B cell (primary cell): ENCODE data around the gene VPS25. TPM values are rescaled to one million over a fixed set of nuclear protein-coding genes. Genes with fewer than 3 reads are reported as not detected.
A peak's percentile ranks its signal among the peaks of the same experiment; 100 is the strongest.

ENCODE experiments used
- ATAC-seq: fragments of 200-7000 bp; cut with Tn5 transposase; one replicate; pipeline ENCODE4 v1.10.0; 2021; ENCODE audit warnings: low read depth, mild to moderate bottlenecking, moderate number of reproducible peaks, moderate library complexity
- CTCF ChIA-PET: fragments of 350-600 bp; sonication (Branson Sonifier 250); formaldehyde crosslinking; loops from one replicate; lab custom pipeline; 2021; ENCODE audit warnings: antibody characterized with exemption, inconsistent platforms; lab: Charles Lee
- POLR2A ChIA-PET: fragments of 350-600 bp; sonication (Branson Sonifier 250); formaldehyde crosslinking; loops from one replicate; lab custom pipeline; 2021; ENCODE audit warnings: antibody characterized with exemption; lab: Charles Lee
- DNase-seq: peaks from one replicate; pipeline ENCODE4 v3.0.0; 2013
- H2AFZ ChIP-seq: 2 replicates; pipeline ENCODE4 v1.6.1; 2012; ENCODE audit warnings: mild to moderate bottlenecking, low read depth, low read length; ENCODE audit not compliant: insufficient read depth, poor library complexity, severe bottlenecking
- H3K27ac ChIP-seq, 2 donors: 1 replicate in 1 of 2; 2 replicates in 1 of 2; pipeline ENCODE4 v1.5.1; 2012 to 2013; ENCODE audit warnings: low read length in 2 of 2, mild to moderate bottlenecking in 2 of 2, moderate library complexity in 1 of 2
- H3K27me3 ChIP-seq, 4 experiments: fragments of 200-600 bp in 1 of 4; sonication (generic) in 1 of 4; replicated peaks in 1 of 4; 1 replicate in 2 of 4; 2 replicates in 2 of 4; pipeline versions ENCODE4 v1.6.1 to v1.7.0; 2013 to 2016; ENCODE audit warnings: low read length in 3 of 4, mild to moderate bottlenecking in 2 of 4, mixed read lengths in 1 of 4, moderate library complexity in 1 of 4; ENCODE audit not compliant: insufficient read depth in 4 of 4, control insufficient read depth in 3 of 4; ENCODE audit errors: control extremely low read depth in 1 of 4
- H3K36me3 ChIP-seq, 2 experiments: replicated peaks in 1 of 2; 1 replicate in 1 of 2; 2 replicates in 1 of 2; pipeline versions ENCODE4 v1.6.1 to v1.7.1; 2013; ENCODE audit warnings: low read length in 1 of 2; ENCODE audit not compliant: insufficient read depth in 2 of 2, control insufficient read depth in 1 of 2; ENCODE audit errors: control extremely low read depth in 1 of 2, extremely low read depth in 1 of 2
- H3K4me1 ChIP-seq, 2 donors: fragments of 200-600 bp in 1 of 2; sonication (generic) in 1 of 2; 1 replicate in 1 of 2; 2 replicates in 1 of 2; pipeline versions ENCODE4 v1.5.1 to v1.6.1; 2013 to 2017; ENCODE audit warnings: low read length in 2 of 2; ENCODE audit not compliant: control insufficient read depth in 2 of 2, insufficient read depth in 2 of 2
- H3K4me2 ChIP-seq: replicated peaks from 2 replicates; pipeline ENCODE3; 2012; ENCODE audit warnings: mild to moderate bottlenecking, low read depth, low read length; ENCODE audit not compliant: poor library complexity, severe bottlenecking
- H3K4me3 ChIP-seq, 5 experiments: fragments of 200-600 bp in 1 of 5; sonication (generic) in 1 of 5; 1 replicate in 3 of 5; 2 replicates in 2 of 5; pipeline versions ENCODE4 v1.5.1 to v1.7.0; 2011 to 2016; ENCODE audit warnings: low read length in 4 of 5, mild to moderate bottlenecking in 4 of 5, low read depth in 2 of 5, control low read depth in 1 of 5, moderate library complexity in 1 of 5; ENCODE audit not compliant: insufficient read depth in 1 of 5; ENCODE audit errors: control extremely low read depth in 1 of 5, extremely low read depth in 1 of 5
- H3K79me2 ChIP-seq: fragments of 200-600 bp; sonication (generic); one replicate; pipeline ENCODE4 v1.6.0; 2016; ENCODE audit warnings: low read length; ENCODE audit not compliant: control insufficient read depth, insufficient read depth
- H3K9ac ChIP-seq: fragments of 200-600 bp; sonication (generic); 2 replicates; pipeline ENCODE4 v1.6.1; 2017; ENCODE audit warnings: mild to moderate bottlenecking, low read length, moderate library complexity
- H3K9me3 ChIP-seq, 3 donors: one replicate each; pipeline versions ENCODE4 v1.6.1 to v1.7.1; 2013; ENCODE audit warnings: low read length in 2 of 3; ENCODE audit not compliant: control insufficient read depth in 2 of 3, insufficient read depth in 1 of 3; ENCODE audit errors: control extremely low read depth in 1 of 3
- H4K20me1 ChIP-seq: 2 replicates; pipeline ENCODE4 v1.6.0; 2012; ENCODE audit warnings: mild to moderate bottlenecking, low read length; ENCODE audit not compliant: insufficient read depth, control insufficient read depth, poor library complexity, severe bottlenecking
- H3K27ac Mint-ChIP-seq: one replicate; pipeline ENCODE4 v1.8.0; 2021; ENCODE audit warnings: mixed read lengths
- H3K27me3 Mint-ChIP-seq: one replicate; pipeline ENCODE4 v1.8.0; 2021; ENCODE audit warnings: mixed read lengths
- H3K4me1 Mint-ChIP-seq: one replicate; pipeline ENCODE4 v1.8.0; 2021; ENCODE audit warnings: mixed read lengths
- H3K4me3 Mint-ChIP-seq: one replicate; pipeline ENCODE4 v1.8.0; 2021; ENCODE audit warnings: mixed read lengths
- H3K9me3 Mint-ChIP-seq: one replicate; pipeline ENCODE4 v1.8.0; 2022; ENCODE audit warnings: mixed read lengths; ENCODE audit not compliant: insufficient read depth
- EZH2 ChIP-seq: IDR thresholded peaks from 2 replicates; pipeline ENCODE4 v1.6.1; 2012; ENCODE audit warnings: borderline replicate concordance, low read depth, mild to moderate bottlenecking, moderate library complexity, low read length; ENCODE audit not compliant: insufficient read depth, poor library complexity, severe bottlenecking
- WGBS: methylation state at CpG from one replicate; pipeline ENCODE4 v1.1.5; 2013; ENCODE audit warnings: missing lambda C conversion rate; ENCODE audit not compliant: insufficient coverage; 5-methylcytosine and 5-hydroxymethylcytosine counted together
- intact Hi-C: fragments of 100-400 bp; cut with micrococcal nuclease; formaldehyde crosslinking; loops from one replicate; pipeline ENCODE4 v1.10.0; 2022
- polyA plus RNA-seq: library from polyadenylated mRNA; depleted of rRNA; stranded (reverse); fragments of >200 nt; gene quantifications from 2 replicates; pipeline ENCODE4 v1.2.3, GENCODE V29; 2012
- total RNA-seq, 2 donors: library from RNA; stranded (reverse); fragments of 120-200 nt in 1 of 2; gene quantifications; 1 replicate in 1 of 2; 2 replicates in 1 of 2; pipeline versions ENCODE4 v1.2.3 to v1.2.4, GENCODE V29; 2013 to 2022
- TF ChIP-seq, protein P1 (sequence below): fragments of 200-600 bp; IDR thresholded peaks from one replicate; pipeline ENCODE4 v1.8.0; 2022; ENCODE audit warnings: antibody characterized with exemption, mild to moderate bottlenecking

VPS25 gene
- total and polyA plus RNA-seq, 2 donors (not counting 1 experiment from before 2014, with no cell fraction given) = 38.7 to 40.5 TPM

DNA sequence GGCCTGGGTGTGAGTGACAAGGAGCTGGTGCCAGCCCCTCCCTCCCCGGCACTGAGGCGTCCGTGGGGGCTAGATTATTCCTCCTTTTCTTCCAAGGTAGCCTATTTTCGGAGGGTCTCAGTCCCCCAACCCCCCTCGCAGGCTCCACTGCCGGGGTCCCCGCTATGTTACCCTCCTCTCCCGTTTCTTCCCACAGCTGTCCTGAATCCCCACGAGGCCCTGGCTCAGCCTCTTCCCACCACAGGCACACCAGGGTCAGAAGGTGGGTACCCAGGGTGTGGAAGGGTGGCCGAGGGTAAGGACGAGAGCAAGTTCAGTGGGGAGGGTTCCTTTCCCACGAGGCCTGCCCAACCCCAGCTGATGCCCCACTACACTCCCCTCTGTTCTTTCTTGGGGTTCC is 11.6 kb upstream of the VPS25 start:
- peak overlapping the region in 3 of 5 experiments; percentile 34 to 54 (median 44) for H3K4me3 ChIP-seq
- ATAC-seq (no peak), DNase-seq (no peak)
- Mint-ChIP-seq H3K27ac (no peak overlapping the region), H3K9me3 (no peaks in the 10 kb centered on the region), H3K4me1 (peaks cover 23% of the 10 kb centered on the region), H3K27me3 (peaks cover 46% of the 10 kb centered on the region), H3K4me3 (peak overlapping the region; percentile 70)
- no peaks in the 10 kb centered on the region for H3K79me2 ChIP-seq
- H3K9ac ChIP-seq = peak overlapping the region; percentile 56
- no peaks in the 10 kb centered on the region for H4K20me1 ChIP-seq
- no peak overlapping the region for H3K27ac ChIP-seq
- no peaks in the 10 kb centered on the region for H3K9me3 ChIP-seq
- TF ChIP-seq, protein P1, sequence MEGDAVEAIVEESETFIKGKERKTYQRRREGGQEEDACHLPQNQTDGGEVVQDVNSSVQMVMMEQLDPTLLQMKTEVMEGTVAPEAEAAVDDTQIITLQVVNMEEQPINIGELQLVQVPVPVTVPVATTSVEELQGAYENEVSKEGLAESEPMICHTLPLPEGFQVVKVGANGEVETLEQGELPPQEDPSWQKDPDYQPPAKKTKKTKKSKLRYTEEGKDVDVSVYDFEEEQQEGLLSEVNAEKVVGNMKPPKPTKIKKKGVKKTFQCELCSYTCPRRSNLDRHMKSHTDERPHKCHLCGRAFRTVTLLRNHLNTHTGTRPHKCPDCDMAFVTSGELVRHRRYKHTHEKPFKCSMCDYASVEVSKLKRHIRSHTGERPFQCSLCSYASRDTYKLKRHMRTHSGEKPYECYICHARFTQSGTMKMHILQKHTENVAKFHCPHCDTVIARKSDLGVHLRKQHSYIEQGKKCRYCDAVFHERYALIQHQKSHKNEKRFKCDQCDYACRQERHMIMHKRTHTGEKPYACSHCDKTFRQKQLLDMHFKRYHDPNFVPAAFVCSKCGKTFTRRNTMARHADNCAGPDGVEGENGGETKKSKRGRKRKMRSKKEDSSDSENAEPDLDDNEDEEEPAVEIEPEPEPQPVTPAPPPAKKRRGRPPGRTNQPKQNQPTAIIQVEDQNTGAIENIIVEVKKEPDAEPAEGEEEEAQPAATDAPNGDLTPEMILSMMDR = no peak
- TF ChIP-seq EZH2 = no peak
- H3K4me1 ChIP-seq = peaks cover 19 to 23% of the 10 kb centered on the region in 2 donors
- H3K4me2 ChIP-seq = peak overlapping the region; percentile 93
- intact Hi-C loops = no loop called here
- 71% methylated on average over 8 of the region's 12 CpGs for WGBS
- no peaks in the 10 kb centered on the region for H3K36me3 ChIP-seq
- ChIA-PET POLR2A (interaction anchor here (1.1 kb wide), 1 partner anchor 12 kb away, joined by 3 read pairs; the partner anchor contains the start of gene VPS25), CTCF (interaction anchor here (1.0 to 4.8 kb wide), 7 partner anchors 8 to 184 kb away, joined by 3 to 60 read pairs (median 5); partner anchors contain the start of gene PSMC3IP)
- H3K27me3 ChIP-seq = peaks cover 0 to 48% (median 20%) of the 10 kb centered on the region in 4 experiments
- peak overlapping the region; percentile 64 for H2AFZ ChIP-seq

GRCh38 chr17:42766124-42766523 is 7.1 kb upstream of the VPS25 start:
- ChIA-PET POLR2A (no interaction called here), CTCF (interaction anchor here (0.7 to 2.1 kb wide), 3 partner anchors 9 to 188 kb away, joined by 3 to 8 read pairs (median 3); no protein-coding TSS in a partner anchor)
- peaks cover 11% of the 10 kb centered on the region for H3K4me1 Mint-ChIP-seq
- DNase-seq (no peak), ATAC-seq (no peak)
- no peak overlapping the region for H3K27ac Mint-ChIP-seq
- H3K36me3 ChIP-seq = no peaks in the 10 kb centered on the region
- peaks cover 0 to 33% (median 17%) of the 10 kb centered on the region in 4 experiments for H3K27me3 ChIP-seq
- WGBS = 92% methylated on average over 5 of the region's 6 CpGs
- H3K4me2 ChIP-seq = no peak overlapping the region
- H4K20me1 ChIP-seq = no peaks in the 10 kb centered on the region
- TF ChIP-seq, protein P1 = no peak
- no peak for TF ChIP-seq EZH2
- no peaks in the 10 kb centered on the region for H3K79me2 ChIP-seq
- intact Hi-C loops = no loop called here
- no peaks in the 10 kb centered on the region for H3K9me3 Mint-ChIP-seq
- H3K4me1 ChIP-seq = peaks cover 6 to 9% of the 10 kb centered on the region in 2 donors
- no peak overlapping the region for H3K9ac ChIP-seq
- peaks cover 39% of the 10 kb centered on the region for H3K27me3 Mint-ChIP-seq
- no peak overlapping the region for H3K4me3 Mint-ChIP-seq
- H3K4me3 ChIP-seq = no peak overlapping the region
- no peak overlapping the region for H2AFZ ChIP-seq
- no peaks in the 10 kb centered on the region for H3K9me3 ChIP-seq
- no peak overlapping the region for H3K27ac ChIP-seq
